ENCODE data around the gene SAMD8. TPM values are rescaled to one million over a fixed set of nuclear protein-coding genes. Genes with fewer than 3 reads are reported as not detected.

SAMD8 gene
- polyA plus RNA-seq, 1 experiment: 14.2 TPM

GRCh38 chr10:75175046-75175445, 63.6 kb downstream of the SAMD8 start:
- CTCF ChIA-PET: interaction anchor here (0.7 kb wide), 1 partner anchor 15 kb away, joined by 3 read pairs; no protein-coding TSS in a partner anchor

DNA sequence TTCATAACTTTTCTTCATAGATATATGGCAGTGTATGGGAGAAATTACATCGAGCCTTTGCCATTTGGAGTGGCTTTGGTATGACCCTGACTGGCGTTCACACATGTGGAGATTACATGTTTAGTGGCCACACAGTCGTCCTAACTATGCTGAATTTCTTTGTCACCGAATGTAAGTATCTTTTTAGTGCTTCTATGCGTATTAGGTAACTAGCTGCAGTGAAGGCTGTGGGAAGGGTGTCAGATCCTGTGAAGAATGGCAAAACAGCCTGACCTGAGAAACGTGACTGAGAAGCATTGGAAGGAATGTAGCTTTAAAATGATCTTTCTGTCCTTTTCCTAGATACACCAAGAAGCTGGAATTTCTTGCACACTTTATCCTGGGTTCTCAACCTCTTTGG, 64.6 kb downstream of the SAMD8 start:
- Histone ChIP-seq H3K4me3 (ENCODE audit: low read depth, low read length) (no peak overlapping the region), H3K36me3 (ENCODE audit: control insufficient read depth, insufficient read depth, low read length) (peaks cover 6% of the 10 kb centered on the region), H3K27me3 (ENCODE audit: control insufficient read depth, insufficient read depth, low read length) (no peaks in the 10 kb centered on the region)
- POLR2A ChIA-PET: interaction anchor here (0.6 kb wide), 1 partner anchor 1152 kb away, joined by 4 read pairs; no protein-coding TSS in a partner anchor
- DNase-seq (ENCODE audit: low read depth): no peak
- CTCF ChIA-PET: interaction anchor here (0.9 to 16.5 kb wide), 3 partner anchors 12 to 55 kb away, joined by 3 to 292 read pairs (median 3); partner anchors contain the start of gene COMTD1
- TF ChIP-seq, protein P1, sequence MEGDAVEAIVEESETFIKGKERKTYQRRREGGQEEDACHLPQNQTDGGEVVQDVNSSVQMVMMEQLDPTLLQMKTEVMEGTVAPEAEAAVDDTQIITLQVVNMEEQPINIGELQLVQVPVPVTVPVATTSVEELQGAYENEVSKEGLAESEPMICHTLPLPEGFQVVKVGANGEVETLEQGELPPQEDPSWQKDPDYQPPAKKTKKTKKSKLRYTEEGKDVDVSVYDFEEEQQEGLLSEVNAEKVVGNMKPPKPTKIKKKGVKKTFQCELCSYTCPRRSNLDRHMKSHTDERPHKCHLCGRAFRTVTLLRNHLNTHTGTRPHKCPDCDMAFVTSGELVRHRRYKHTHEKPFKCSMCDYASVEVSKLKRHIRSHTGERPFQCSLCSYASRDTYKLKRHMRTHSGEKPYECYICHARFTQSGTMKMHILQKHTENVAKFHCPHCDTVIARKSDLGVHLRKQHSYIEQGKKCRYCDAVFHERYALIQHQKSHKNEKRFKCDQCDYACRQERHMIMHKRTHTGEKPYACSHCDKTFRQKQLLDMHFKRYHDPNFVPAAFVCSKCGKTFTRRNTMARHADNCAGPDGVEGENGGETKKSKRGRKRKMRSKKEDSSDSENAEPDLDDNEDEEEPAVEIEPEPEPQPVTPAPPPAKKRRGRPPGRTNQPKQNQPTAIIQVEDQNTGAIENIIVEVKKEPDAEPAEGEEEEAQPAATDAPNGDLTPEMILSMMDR (IDR thresholded peaks at IDR 0.05; ENCODE audit: insufficient read depth, low read depth, low read length): no peak

More at GRCh38 chr10:75175046-75175445, 63.6 kb downstream of the SAMD8 start:
- TF ChIP-seq, protein P1 (IDR thresholded peaks at IDR 0.05; ENCODE audit: insufficient read depth, low read depth, low read length): no peak
- Histone ChIP-seq H3K36me3 (ENCODE audit: control insufficient read depth, insufficient read depth, low read length) (peaks cover 6% of the 10 kb centered on the region), H3K4me3 (ENCODE audit: low read depth, low read length) (no peak overlapping the region), H3K27me3 (ENCODE audit: control insufficient read depth, insufficient read depth, low read length) (no peaks in the 10 kb centered on the region)
- no peak for DNase-seq (ENCODE audit: low read depth)
- POLR2A ChIA-PET: no interaction called here

GRCh38 chr10:75176736-75177135, 65.3 kb downstream of the SAMD8 start:
- H3K4me3 ChIP-seq (ENCODE audit: low read depth, low read length): no peak overlapping the region
- peaks cover 6% of the 10 kb centered on the region for H3K36me3 ChIP-seq (ENCODE audit: control insufficient read depth, insufficient read depth, low read length)
- ChIA-PET CTCF (interaction anchor here (0.9 to 16.5 kb wide), 3 partner anchors 11 to 55 kb away, joined by 3 to 292 read pairs (median 3); partner anchors contain the start of gene COMTD1), POLR2A (interaction anchor here (0.6 kb wide), 1 partner anchor 1152 kb away, joined by 4 read pairs; no protein-coding TSS in a partner anchor)
- TF ChIP-seq, protein P1 (IDR thresholded peaks at IDR 0.05; ENCODE audit: insufficient read depth, low read depth, low read length): no peak
- no peak for DNase-seq (ENCODE audit: low read depth)
- H3K27me3 ChIP-seq (ENCODE audit: control insufficient read depth, insufficient read depth, low read length): no peaks in the 10 kb centered on the region

DNA sequence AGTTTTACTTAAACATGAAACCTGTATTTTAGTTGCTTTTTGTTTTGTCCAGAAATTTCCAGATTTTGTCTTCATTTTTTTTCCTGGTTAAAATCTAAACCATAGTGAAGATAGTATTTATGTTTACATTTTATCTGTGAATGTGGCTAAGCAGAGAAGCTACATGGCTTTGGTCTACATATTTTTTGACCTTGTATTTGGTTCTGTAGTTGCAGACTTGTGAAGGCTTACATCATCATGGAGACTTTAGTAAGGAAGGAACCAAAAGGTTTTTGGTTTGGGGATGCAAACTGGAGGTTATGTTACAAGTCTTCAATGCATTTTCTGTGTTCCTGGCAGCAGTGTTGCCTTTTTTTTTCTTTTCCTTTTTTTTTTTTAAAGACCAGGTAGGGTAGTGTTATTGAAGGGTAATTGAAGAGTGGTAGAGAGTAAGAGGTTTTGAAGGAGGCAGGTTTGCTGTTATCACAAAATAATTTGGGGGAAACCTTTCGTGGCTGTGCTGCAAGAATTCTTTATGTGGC, 68.3 kb downstream of the SAMD8 start:
- ChIA-PET CTCF (interaction anchor here (1.2 to 16.5 kb wide), 3 partner anchors 8 to 52 kb away, joined by 5 to 292 read pairs (median 12); partner anchors contain the start of gene COMTD1), POLR2A (no interaction called here)
- Histone ChIP-seq H3K27me3 (ENCODE audit: control insufficient read depth, insufficient read depth, low read length) (no peaks in the 10 kb centered on the region), H3K4me3 (ENCODE audit: low read depth, low read length) (no peak overlapping the region), H3K36me3 (ENCODE audit: control insufficient read depth, insufficient read depth, low read length) (peaks cover 6% of the 10 kb centered on the region)
- TF ChIP-seq, protein P1 (IDR thresholded peaks at IDR 0.05; ENCODE audit: insufficient read depth, low read depth, low read length): no peak
- no peak for DNase-seq (ENCODE audit: low read depth)

DNA sequence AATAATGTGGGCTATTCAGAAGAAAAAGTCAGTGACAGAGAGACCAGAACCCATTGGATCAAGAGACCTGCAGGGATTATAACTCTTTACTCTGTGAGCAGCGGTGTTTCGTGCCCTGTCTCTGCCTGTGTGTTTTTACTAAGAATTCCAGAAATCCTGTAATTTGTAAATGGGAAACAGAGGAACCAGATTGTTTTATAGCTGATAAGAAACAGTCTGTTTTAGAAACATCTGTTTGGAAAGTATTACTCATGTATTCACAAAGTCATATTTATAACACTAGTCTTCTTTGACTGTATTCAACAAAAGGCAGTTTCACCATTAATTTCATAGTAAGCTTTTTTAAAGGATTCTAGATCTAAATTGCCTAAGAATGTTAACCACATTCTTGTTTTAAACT, 69.1 kb downstream of the SAMD8 start:
- peaks cover 6% of the 10 kb centered on the region for H3K36me3 ChIP-seq (ENCODE audit: control insufficient read depth, insufficient read depth, low read length)
- no peak for DNase-seq (ENCODE audit: low read depth)
- ChIA-PET POLR2A (no interaction called here), CTCF (interaction anchor here (16.5 kb wide), 1 partner anchor 51 kb away, joined by 292 read pairs; the partner anchor contains the start of gene COMTD1)
- TF ChIP-seq, protein P1 (IDR thresholded peaks at IDR 0.05; ENCODE audit: insufficient read depth, low read depth, low read length): no peak
- H3K4me3 ChIP-seq (ENCODE audit: low read depth, low read length): no peak overlapping the region
- no peaks in the 10 kb centered on the region for H3K27me3 ChIP-seq (ENCODE audit: control insufficient read depth, insufficient read depth, low read length)
